GM19023 (cell line): ENCODE measurements around the gene BTF3L4.
"Not testable (repeated sequence)": the region's sequence is repeated elsewhere in the genome, so short reads cannot be mapped to it uniquely, and the experiment has no call there.

Experiments used
- ATAC-seq: cut with Tn5 transposase; IDR thresholded peaks from one replicate; pipeline ENCODE4 v1.9.1; 2021; ENCODE audit warnings: mild to moderate bottlenecking, moderate library complexity; ENCODE audit not compliant: unreplicated experiment

Gene BTF3L4

GRCh38 chr1:52055066-52055865, 829 bp upstream of the BTF3L4 start, which contains the start of gene TXNDC12:
Gene TXNDC12 (minus strand): TSS chr1:52055191. CDS start chr1:52055096, 95 bp downstream.
- ATAC-seq: peak; percentile 45

GRCh38 chr1:52055866-52056162, 281 bp upstream of the BTF3L4 start:
- no peak for ATAC-seq

GRCh38 chr1:52056937-52057231, 789 bp downstream of the BTF3L4 start:
- no peak for ATAC-seq

- no peak for ATAC-seq
Measured at GRCh38 chr1:52057255-52057654, 1.2 kb downstream of the BTF3L4 start.

GRCh38 chr1:52057876-52058415, 1.9 kb downstream of the BTF3L4 start:
- no peak for ATAC-seq

GRCh38 chr1:52059321-52059720, 3.2 kb downstream of the BTF3L4 start:
- no peak for ATAC-seq

GRCh38 chr1:52059888-52060287, 3.8 kb downstream of the BTF3L4 start:
- ATAC-seq: no peak

- ATAC-seq: no peak
Measured at GRCh38 chr1:52060822-52061221, 4.7 kb downstream of the BTF3L4 start.

- ATAC-seq: no peak
Measured at GRCh38 chr1:52063192-52063591, 7.1 kb downstream of the BTF3L4 start.

- ATAC-seq: no peak
Measured at GRCh38 chr1:52070704-52071103, 14.6 kb downstream of the BTF3L4 start.

- no peak for ATAC-seq
Measured at GRCh38 chr1:52072291-52072690, 16.2 kb downstream of the BTF3L4 start.

- ATAC-seq: not testable (repeated sequence)
Measured at GRCh38 chr1:52077277-52077676, 21.2 kb downstream of the BTF3L4 start.

- ATAC-seq: no peak
Measured at GRCh38 chr1:52080014-52080415, 23.9 kb downstream of the BTF3L4 start.

- ATAC-seq: not testable (repeated sequence)
Measured at GRCh38 chr1:52087892-52088291, 31.8 kb downstream of the BTF3L4 start.

GRCh38 chr1:52094300-52094699, 38.2 kb downstream of the BTF3L4 start:
- ATAC-seq: not testable (repeated sequence)

GRCh38 chr1:52096216-52096615, 40.1 kb downstream of the BTF3L4 start:
- ATAC-seq: no peak

GRCh38 chr1:52098139-52098871, 42.2 kb downstream of the BTF3L4 start:
- ATAC-seq: no peak

GRCh38 chr1:52102336-52103013, 46.4 kb downstream of the BTF3L4 start:
- no peak for ATAC-seq

GRCh38 chr1:52111492-52111891, 55.4 kb downstream of the BTF3L4 start:
- ATAC-seq: no peak

- ATAC-seq: no peak
Measured at GRCh38 chr1:52112489-52112888, 56.4 kb downstream of the BTF3L4 start.

- ATAC-seq: no peak
Measured at GRCh38 chr1:52119301-52120079, 63.4 kb downstream of the BTF3L4 start.
